WERI-Rb-1 (cell line): ENCODE data around the gene TGFBR3.

ENCODE experiments used
- DNase-seq: peaks from one replicate; pipeline ENCODE4 v3.0.0-alpha.2; 2020
- H3K27ac ChIP-seq: fragments of 250-450 bp; sonication (Bioruptor Pico); 2 replicates; pipeline ENCODE4 v1.5.1; 2020; ENCODE audit warnings: mild to moderate bottlenecking, moderate library complexity
- H3K27me3 ChIP-seq: fragments of 250-450 bp; sonication (Bioruptor Pico); 2 replicates; pipeline ENCODE4 v1.5.1; 2021; ENCODE audit warnings: mild to moderate bottlenecking, low read depth, moderate library complexity; ENCODE audit not compliant: insufficient read depth, severe bottlenecking
- H3K36me3 ChIP-seq: fragments of 250-450 bp; sonication (Bioruptor Pico); 2 replicates; pipeline ENCODE4 v1.5.1; 2020; ENCODE audit warnings: mild to moderate bottlenecking, moderate library complexity
- H3K4me3 ChIP-seq: 2 replicates; pipeline ENCODE4 v1.5.1; 2011; ENCODE audit warnings: low read depth, mild to moderate bottlenecking, control low read depth, low read length
- H3K9me3 ChIP-seq: fragments of 250-450 bp; sonication (Bioruptor Pico); 2 replicates; pipeline ENCODE4 v1.5.1; 2021; ENCODE audit warnings: mild to moderate bottlenecking, moderate library complexity; ENCODE audit not compliant: severe bottlenecking
- CTCF ChIP-seq: IDR thresholded peaks from 2 replicates; pipeline ENCODE4 v1.5.1; 2011; ENCODE audit warnings: low read depth, mild to moderate bottlenecking, control low read depth, inconsistent platforms, low read length

TGFBR3 gene

GRCh38 chr1:91781901-91782622 lies 103.9 kb downstream of the TGFBR3 start:
- H3K27me3 ChIP-seq: no peaks in the 10 kb centered on the region
- no peak overlapping the region for H3K4me3 ChIP-seq
- H3K9me3 ChIP-seq: no peaks in the 10 kb centered on the region
- H3K36me3 ChIP-seq: no peaks in the 10 kb centered on the region
- TF ChIP-seq CTCF: no peak
- no peak for DNase-seq
- H3K27ac ChIP-seq: no peak overlapping the region

GRCh38 chr1:91781371-91781825 lies 104.6 kb downstream of the TGFBR3 start:
- TF ChIP-seq CTCF: no peak
- no peaks in the 10 kb centered on the region for H3K27me3 ChIP-seq
- no peaks in the 10 kb centered on the region for H3K9me3 ChIP-seq
- no peak for DNase-seq
- no peaks in the 10 kb centered on the region for H3K36me3 ChIP-seq
- no peak overlapping the region for H3K27ac ChIP-seq
- H3K4me3 ChIP-seq: no peak overlapping the region

- peak; percentile 44 for DNase-seq
- Histone ChIP-seq H3K9me3 (no peaks in the 10 kb centered on the region), H3K27ac (peak overlapping the region; percentile 42), H3K36me3 (no peaks in the 10 kb centered on the region), H3K27me3 (no peaks in the 10 kb centered on the region), H3K4me3 (no peak overlapping the region)
- 0 out of 2 replicates have a peak, but pooled peaks have one; percentile 8 for TF ChIP-seq CTCF
Observed at GRCh38 chr1:91779548-91780021, 106.4 kb downstream of the TGFBR3 start.

GRCh38 chr1:91778964-91779363 lies 107.0 kb downstream of the TGFBR3 start:
- no peaks in the 10 kb centered on the region for H3K36me3 ChIP-seq
- DNase-seq: no peak
- H3K9me3 ChIP-seq: no peaks in the 10 kb centered on the region
- H3K4me3 ChIP-seq: no peak overlapping the region
- no peaks in the 10 kb centered on the region for H3K27me3 ChIP-seq
- TF ChIP-seq CTCF: no peak
- H3K27ac ChIP-seq: no peak overlapping the region

GRCh38 chr1:91777630-91778300 lies 108.2 kb downstream of the TGFBR3 start:
- Histone ChIP-seq H3K36me3 (no peaks in the 10 kb centered on the region), H3K27ac (peak overlapping the region; percentile 37; the same call in 1 of the 2 replicates), H3K9me3 (no peaks in the 10 kb centered on the region), H3K27me3 (no peaks in the 10 kb centered on the region), H3K4me3 (no peak overlapping the region)
- peak; percentile 19 for DNase-seq
- TF ChIP-seq CTCF: no peak
